GM10248 (cell line): Measurements from ENCODE around the gene PIGV.

Experiments used
- CTCF ChIA-PET: fragments of 300-600 bp; sonication (Branson Sonifier 250); formaldehyde crosslinking; extraction: SDS; loops from one replicate; lab custom pipeline; 2021; ENCODE audit warnings: antibody characterized with exemption; lab: Yijun Ruan, JAX
- POLR2A ChIA-PET: fragments of 350-650 bp; sonication (Branson Sonifier 250); formaldehyde crosslinking; extraction: SDS; loops from one replicate; lab custom pipeline; 2020; ENCODE audit warnings: antibody characterized with exemption; lab: Yijun Ruan, JAX
- DNase-seq: peaks from one replicate; pipeline ENCODE4 v3.0.0; 2012; ENCODE audit errors: extremely low spot score
- TF ChIP-seq, protein P1 (sequence below): IDR thresholded peaks from 2 replicates; pipeline ENCODE4 v1.5.1; 2012; ENCODE audit warnings: mild to moderate bottlenecking, low read depth; ENCODE audit errors: extremely low read depth, missing control alignments, control extremely low read depth

PIGV gene

DNA sequence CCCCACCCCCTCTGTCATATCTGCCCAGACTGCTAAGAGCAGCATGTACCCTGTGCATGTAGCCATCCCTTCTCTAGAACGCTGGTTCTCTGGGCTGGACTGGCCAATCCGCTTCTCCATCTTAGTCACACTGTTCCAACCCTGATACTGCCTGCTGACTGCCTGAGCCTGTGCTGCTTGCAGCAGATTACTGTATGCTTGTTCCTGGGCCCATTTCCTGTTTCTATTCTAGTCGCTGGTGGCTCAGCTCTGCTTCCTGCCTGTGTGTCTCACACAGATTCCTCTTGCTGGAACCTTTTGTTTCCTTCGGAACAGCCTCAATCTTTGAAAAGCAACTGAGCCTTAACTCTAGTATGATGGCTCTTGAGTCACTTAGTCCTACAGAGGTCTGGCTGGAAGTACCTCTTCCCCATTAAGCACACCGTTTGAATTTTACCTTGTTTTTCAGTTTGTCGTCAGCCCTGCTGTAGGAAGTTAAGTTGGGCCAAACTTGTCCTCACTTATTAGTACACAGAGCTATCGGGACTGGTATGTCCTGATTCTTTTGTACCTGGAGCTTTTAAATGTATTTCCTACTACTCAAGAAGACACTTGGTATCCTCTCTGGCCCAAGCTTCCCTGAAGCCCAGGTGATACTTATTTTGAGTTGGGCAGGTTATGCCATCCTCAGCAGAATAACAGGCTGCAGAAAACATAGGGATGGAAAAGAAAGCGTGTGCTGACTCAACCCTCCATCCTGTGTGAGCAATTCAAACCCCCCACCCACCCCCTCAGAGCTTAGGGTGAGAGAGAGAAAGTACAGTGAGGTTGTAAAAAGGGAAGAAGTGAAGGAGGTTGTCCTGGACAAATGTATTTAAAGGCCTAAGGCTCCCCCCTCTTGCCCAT lies 43.4 kb upstream of the PIGV start:
- TF ChIP-seq, protein P1, sequence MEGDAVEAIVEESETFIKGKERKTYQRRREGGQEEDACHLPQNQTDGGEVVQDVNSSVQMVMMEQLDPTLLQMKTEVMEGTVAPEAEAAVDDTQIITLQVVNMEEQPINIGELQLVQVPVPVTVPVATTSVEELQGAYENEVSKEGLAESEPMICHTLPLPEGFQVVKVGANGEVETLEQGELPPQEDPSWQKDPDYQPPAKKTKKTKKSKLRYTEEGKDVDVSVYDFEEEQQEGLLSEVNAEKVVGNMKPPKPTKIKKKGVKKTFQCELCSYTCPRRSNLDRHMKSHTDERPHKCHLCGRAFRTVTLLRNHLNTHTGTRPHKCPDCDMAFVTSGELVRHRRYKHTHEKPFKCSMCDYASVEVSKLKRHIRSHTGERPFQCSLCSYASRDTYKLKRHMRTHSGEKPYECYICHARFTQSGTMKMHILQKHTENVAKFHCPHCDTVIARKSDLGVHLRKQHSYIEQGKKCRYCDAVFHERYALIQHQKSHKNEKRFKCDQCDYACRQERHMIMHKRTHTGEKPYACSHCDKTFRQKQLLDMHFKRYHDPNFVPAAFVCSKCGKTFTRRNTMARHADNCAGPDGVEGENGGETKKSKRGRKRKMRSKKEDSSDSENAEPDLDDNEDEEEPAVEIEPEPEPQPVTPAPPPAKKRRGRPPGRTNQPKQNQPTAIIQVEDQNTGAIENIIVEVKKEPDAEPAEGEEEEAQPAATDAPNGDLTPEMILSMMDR: peak; percentile 28
- POLR2A ChIA-PET: interaction anchor here (0.6 to 0.7 kb wide), 2 partner anchors 145 to 168 kb away, joined by 3 read pairs; no protein-coding TSS in a partner anchor
- CTCF ChIA-PET: interaction anchor here (0.9 to 6.9 kb wide), 15 partner anchors 10 to 244 kb away, joined by 3 to 61 read pairs (median 4); partner anchors contain the start of gene PIGV
- peak; percentile 84 for DNase-seq

DNA sequence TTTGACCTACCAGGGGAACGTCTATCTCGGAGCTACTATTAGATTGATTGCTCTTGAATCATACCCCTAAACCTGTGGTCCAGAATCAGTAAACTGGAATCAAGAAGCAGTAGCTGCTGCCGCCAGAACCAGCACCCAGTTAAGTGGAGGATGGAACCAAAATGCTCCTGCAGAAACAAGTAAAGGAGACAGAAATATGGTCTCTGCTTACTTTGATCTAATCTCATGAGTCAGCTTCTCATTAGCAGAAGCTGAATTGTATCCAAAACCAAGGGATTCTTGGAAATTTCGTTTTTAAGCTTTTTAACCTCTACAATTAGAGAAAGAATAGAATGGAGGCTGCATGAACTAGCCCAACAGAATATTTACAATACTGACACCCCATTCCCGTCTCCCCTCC lies 42.6 kb upstream of the PIGV start:
- DNase-seq: no peak
- ChIA-PET POLR2A (no interaction called here), CTCF (interaction anchor here (0.9 to 6.9 kb wide), 10 partner anchors 14 to 146 kb away, joined by 3 to 61 read pairs (median 8); partner anchors contain the start of gene PIGV)
- TF ChIP-seq, protein P1: no peak

- POLR2A ChIA-PET: no interaction called here
- CTCF ChIA-PET: interaction anchor here (1.1 to 5.6 kb wide), 5 partner anchors 15 to 144 kb away, joined by 3 to 29 read pairs (median 3); partner anchors contain the start of gene PIGV
- TF ChIP-seq, protein P1: no peak
- no peak for DNase-seq
Observed at GRCh38 chr1:26747048-26747447, 40.7 kb upstream of the PIGV start.

DNA sequence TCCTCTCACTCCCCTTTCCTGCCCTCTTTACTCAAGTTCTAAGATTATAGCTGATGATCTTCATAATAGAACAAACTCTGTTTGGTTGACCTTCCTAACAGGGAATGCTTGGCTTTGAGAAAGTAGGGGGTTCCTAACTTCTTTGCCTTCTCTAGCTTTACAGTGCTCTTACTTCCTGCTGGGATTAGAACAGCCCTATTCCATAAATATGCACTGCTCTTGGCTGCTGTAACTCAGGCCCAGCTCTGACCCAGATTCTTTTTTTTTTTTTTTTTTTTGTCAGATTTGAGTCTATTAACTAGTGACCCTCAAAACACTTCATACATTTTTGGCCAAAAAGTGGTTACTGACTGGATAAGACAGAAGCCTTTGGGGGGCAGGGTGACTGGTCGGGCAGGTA lies 39.4 kb upstream of the PIGV start:
- ChIA-PET CTCF (interaction anchor here (1.1 to 1.3 kb wide), 2 partner anchors 47 to 54 kb away, joined by 3 read pairs; no protein-coding TSS in a partner anchor), POLR2A (no interaction called here)
- no peak for DNase-seq
- TF ChIP-seq, protein P1: no peak

DNA sequence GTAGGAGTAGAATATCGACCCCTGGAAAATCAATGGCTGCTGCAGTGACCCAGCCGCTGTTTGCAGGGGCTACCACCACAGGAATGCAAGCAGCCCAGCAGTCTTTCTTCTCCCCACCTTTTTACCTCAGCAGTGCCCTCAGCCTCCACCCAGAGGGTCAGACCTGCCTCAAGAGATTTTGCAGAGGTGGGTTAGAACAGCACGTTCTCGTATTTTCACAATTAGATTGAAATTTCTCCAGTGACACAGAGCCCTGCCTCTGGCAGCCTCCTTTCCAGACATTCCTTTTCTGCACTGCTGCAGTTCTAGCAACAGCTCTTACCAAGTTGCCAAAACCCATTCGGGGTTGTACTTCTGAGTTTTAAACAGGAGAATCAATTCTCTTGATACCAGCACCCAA lies 38.3 kb upstream of the PIGV start:
- CTCF ChIA-PET: no interaction called here
- TF ChIP-seq, protein P1: no peak
- no peak for DNase-seq
- POLR2A ChIA-PET: no interaction called here

DNA sequence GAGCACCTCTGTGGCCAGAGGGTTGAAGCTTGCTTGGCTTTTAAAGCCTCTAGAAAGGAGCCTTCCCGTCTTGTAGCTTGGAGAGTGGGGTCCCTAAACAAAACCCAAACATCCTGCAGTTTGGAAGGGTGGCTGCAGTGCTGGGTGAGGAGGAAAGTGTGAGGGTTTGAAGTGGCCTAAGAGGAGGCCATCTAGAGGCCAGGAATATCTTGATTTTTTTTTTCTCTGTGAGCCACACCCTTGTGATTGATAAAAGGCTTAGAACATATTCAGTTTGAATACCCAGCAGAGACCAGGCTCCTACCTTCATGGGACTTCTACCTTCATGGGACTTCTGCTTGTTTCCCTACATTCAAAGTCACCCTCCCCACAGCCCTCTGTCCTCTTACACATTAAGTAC lies 37.3 kb upstream of the PIGV start:
- TF ChIP-seq, protein P1: no peak
- DNase-seq: no peak
- POLR2A ChIA-PET: no interaction called here
- CTCF ChIA-PET: no interaction called here
